GM12874 (cell line): ENCODE results near the gene PNCK.

Source experiments
- CTCF ChIP-seq: IDR thresholded peaks from 2 replicates; pipeline ENCODE4 v1.5.1; 2011; ENCODE audit warnings: low read depth, mild to moderate bottlenecking, control low read depth, low read length, moderate library complexity; ENCODE audit not compliant: insufficient read depth

The PNCK gene

DNA sequence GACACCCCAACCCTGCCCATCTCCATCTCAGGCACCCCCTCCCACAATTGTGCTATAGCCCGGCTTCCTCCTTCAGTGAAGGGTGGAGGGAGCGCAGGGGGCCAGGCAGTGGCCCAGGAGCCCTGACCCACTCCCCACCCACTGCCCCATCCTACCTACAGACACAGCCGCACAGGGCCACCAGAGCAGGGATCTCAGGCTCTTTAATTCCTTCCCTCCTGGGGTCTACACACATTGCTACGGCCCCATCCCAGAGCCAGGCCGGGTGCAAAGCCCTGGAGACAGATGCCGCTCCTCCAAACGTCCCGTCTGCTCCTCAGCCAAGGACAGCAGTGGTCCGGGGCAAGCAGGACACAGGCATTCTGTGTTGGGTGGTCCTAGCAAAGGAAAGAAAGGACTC, 39.4 kb downstream of the PNCK start:
- TF ChIP-seq CTCF, result no peak

DNA sequence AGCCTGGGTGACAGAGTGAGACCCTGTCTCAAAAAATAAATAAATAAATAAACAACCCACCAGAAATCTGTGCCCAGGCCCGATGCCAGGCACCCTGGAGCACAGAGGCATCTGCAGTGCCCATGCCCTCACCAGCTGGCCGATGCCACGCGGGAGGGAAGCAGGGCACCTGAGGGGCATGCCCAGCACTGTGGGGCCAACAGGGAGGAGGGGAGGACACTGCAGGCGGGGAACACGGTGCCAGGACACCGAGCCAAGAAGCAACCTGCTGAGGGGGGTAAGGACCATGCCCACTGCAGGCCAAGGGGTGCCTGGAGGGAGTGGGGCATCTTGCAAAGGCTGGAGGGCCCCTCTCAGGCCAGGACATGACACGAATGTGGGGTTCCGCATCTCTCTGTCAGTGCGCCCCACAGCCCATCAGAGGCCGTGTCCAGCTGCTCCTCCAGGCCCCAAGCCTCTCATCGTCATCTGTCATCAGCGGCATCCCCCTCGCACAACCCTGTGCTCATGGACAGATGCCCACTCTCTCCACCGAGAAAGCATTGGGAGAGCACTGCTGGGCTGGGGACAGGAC, 39.9 kb downstream of the PNCK start:
- TF ChIP-seq CTCF, result no peak

DNA sequence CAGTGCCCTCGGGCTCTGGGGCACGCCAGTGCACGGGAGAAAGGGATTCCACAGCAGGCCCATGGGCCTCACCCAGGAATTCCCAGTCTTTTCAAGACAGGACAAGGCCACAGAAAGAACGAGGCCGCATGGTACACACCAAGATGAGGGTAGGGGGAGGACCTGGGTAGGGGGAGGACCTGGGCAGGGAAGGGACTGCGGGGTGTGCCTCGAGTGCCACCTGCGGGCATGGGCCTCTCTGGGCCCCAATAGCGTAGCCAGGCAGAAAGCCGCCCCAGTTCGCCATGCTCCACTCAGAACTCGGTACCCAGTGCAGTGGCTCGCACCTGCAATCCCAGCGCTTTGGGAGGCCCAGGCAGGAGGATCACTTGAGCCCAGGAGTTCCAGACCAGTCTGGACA, 40.6 kb downstream of the PNCK start:
- no peak for TF ChIP-seq CTCF

DNA sequence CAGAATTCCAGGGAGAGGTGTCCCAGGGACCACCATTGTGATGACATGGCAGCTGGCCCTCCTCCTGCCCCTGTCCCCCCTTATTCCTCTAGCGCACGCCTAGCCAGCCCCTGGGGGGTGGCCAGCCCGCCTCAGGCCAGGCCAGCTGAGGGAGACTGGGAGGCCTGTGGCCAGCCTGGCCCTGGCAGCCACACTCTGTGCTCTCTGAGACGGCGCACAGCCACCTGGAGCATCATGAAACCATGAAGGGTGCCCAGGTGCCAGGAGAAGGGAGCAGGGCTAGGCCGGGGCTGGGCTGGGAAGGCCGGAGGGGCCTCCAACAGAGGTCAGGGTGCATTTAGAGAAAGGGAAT, 41.0 kb downstream of the PNCK start:
- no peak for TF ChIP-seq CTCF

- TF ChIP-seq CTCF, result no peak
These were observed 41.6 kb downstream of the PNCK start for GRCh38 chrX:153631907-153632594.

DNA sequence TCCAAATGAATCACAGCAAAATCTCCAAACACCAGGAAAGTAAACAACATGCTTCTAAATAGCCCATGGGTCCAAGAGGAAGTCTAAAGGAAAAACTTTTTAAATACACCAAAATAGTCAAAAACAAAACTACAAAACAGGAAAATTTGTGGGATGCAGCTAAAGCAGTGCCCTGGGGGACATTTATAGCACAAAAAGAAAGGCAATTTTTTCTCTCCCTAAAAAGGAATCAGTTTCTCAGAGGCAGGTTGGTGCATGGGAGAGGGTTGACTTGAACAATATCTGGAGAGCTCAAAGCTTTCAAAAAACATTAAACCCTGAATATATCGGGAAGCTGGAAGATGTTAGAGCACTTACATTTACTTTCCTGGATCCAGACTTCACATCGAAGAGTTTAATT, 42.3 kb downstream of the PNCK start:
- no peak for TF ChIP-seq CTCF

DNA sequence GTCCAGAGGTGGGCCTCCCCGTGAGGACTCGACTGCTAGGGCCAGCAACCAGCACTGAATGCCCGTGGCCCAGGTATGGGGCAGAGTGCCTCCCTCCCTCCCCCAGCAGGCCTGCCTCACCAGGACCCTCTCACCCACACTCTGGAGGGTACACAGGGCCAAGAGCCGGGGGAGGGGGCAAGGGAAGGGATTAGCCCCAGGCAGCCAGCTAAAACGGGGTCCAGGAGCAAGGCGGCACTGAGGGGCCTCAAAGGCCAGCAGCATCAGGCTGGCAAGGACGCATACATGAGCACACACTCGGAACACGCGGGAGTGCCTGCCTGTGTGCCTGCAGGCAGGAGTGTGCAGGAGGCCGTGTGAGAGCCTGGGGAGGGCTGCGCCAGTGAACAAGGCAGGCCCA, 44.9 kb downstream of the PNCK start:
- TF ChIP-seq CTCF, result no peak
